H54 (cell line): ENCODE data around the gene NPL.
A peak's percentile ranks its signal among the peaks of the same experiment; 100 is the strongest.

Source experiments
- DNase-seq: peaks from one replicate; pipeline ENCODE4 v3.0.0; 2011; ENCODE audit warnings: low spot score, mixed read lengths; ENCODE audit not compliant: insufficient read length
- FAIRE-seq: peaks from 3 replicates; lab custom pipeline; 2011; peaks lifted over from hg19 to GRCh38; lab: Jason Lieb, UNC
- POLR2A ChIP-seq: IDR thresholded peaks from 2 replicates; pipeline ENCODE4 v1.6.1; 2011; ENCODE audit warnings: low read depth, mild to moderate bottlenecking, low read length

The NPL gene, protein sequence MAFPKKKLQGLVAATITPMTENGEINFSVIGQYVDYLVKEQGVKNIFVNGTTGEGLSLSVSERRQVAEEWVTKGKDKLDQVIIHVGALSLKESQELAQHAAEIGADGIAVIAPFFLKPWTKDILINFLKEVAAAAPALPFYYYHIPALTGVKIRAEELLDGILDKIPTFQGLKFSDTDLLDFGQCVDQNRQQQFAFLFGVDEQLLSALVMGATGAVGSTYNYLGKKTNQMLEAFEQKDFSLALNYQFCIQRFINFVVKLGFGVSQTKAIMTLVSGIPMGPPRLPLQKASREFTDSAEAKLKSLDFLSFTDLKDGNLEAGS

DNA sequence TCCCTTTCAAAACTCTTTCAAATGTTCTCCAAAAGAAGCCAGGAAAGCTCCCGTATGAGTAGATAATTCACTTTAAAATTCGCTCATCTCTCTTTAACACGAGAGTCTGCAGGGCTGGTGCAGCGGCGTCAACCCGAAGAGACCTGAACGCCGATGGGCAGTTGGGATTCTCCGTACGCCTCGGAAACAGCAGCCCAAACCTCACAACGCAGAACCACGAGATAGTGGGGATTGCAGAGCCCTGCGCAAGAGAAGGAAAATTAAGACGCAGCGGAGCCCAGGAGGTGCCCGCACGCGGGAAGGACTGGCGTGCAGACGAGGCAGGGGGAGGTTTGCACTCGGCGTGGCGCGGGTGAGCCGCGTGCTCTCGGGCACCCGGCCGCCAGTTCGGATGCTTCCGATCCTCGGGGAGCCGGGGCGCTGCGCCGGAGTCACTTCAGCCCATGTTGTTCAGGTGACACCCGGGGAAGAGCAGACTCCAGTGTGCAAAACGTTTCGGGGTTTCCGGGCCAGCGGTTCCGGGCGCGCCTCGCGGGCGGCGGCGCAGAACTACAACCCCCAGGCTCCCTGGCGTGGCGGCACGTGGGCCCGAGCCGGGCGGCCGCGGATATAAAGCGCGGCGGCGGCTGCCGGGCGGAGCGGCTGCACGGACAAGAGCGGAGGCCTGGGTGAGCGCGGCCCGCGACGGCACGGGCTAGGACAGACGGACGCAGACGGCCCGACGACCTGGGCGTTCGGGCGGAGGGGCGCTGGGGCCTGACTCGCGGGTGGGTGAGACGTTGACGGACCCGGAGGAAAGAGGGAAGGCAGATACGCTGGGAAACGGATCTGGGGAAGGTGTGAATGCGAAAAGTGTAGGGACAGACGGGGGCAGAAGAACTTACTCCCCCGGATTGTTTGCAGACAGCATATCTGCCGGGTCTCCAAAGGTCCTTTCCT lies at the start of gene NPL:
TSS of gene NPL (plus strand) at position 636 of the 939 bp plus-strand sequence. CDS start 4,599 bp downstream, outside the sequence.
- peak; percentile 61 for TF ChIP-seq POLR2A
- FAIRE-seq, result no peak
- peak; percentile 15 for DNase-seq

DNA sequence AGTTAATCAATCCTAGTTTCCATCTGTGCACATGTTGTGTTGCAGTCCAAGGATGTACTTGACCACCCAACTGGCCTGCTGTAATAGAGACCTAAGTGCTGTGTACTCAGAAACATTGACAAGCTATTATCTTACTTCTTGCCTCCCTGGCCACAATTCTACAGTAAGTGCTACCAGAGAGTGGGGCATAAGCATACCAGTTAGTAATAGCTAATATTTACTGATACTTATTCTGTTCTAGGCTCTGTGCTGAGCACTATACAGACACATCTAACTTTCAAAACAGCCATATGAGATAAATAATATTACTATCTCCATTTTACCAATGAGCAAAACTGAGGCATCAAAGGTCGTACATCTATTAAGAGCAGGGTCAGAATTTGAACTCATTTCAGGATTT lies 49.5 kb upstream of the NPL start:
- no peak for FAIRE-seq
- no peak for DNase-seq
- no peak for TF ChIP-seq POLR2A

DNA sequence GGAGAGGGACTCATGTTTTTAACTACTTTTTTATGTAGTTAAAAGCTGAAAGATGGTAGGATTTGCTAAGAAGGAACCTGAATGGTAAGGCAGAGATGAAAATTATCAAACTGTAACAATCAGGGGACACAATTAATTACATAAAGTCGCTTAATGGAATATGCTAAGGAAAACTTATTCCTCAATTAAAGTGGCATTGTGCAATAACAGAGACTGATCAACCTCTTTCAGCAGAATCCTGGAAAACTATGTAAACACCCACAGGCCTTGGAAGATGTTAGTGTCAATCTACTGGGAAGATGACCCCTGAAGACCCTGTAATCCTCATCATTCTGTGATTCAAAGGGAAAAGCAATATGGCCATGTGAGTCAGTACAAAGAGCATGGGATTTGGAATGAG lies 46.8 kb upstream of the NPL start:
- no peak for FAIRE-seq
- no peak for DNase-seq
- no peak for TF ChIP-seq POLR2A

DNA sequence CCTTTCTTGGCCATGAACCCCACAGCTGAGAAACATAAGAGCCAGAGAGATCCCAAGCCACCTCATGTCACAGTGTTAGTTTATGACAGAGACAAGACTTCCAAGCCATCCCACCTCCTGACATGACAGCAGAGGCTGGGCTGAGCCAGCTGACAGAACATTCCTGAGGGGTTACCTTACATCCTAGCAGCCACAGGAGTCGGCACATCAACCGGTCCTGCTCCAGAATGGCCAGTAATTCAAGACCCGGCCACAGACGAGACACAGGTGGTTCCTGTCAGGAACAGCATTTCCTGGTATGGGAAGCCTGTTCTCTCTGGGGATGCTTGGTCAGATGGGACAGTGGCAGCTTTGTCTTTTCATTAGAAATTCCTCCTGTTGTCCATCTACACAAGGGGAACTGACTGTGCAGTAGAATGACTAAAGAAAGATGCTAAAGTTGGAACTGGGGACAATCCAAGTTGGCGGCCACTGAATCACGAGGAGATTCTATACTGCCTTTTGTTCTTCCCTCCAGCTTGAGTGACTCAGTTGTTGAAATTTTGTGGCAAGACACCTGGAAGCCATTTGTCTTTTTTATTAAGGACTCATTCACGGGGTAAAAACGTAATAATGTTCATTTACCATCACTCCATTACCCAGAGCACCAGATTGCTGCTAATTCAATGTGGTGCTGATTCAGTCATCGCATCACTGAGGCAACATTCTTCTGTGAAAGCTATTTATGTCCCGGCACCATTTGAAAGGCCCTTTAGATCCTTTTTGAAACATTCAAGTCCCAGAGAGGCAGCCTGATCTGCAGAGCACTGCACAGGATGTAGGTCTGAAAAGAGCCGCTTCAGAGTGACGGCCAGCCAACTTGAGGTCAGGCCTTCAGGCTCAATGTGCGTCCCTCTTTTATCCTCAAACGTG lies 37.2 kb upstream of the NPL start:
- no peak for FAIRE-seq
- no peak for TF ChIP-seq POLR2A
- DNase-seq, result peak; percentile 16

DNA sequence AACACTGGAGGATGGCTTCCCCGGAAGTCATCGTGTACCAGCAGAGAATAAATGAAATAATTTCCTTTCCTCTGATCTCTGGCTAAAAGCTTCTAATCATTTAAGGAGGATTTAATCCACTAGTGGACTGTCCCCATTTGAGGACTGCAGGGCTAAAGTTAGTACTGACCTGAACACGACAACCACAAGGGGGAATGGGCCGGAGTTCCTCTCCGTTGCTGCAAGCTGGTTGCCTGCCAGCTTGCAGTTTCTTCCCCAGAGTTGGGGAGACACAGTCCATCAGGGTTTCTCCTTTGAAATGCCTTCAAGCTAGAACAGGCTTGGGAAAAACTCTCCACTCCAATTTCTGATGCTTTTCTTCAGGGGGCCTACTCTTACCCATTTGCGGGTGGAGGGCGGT lies 35.5 kb upstream of the NPL start:
- FAIRE-seq (no peak), DNase-seq (no peak)
- TF ChIP-seq POLR2A, result no peak

DNA sequence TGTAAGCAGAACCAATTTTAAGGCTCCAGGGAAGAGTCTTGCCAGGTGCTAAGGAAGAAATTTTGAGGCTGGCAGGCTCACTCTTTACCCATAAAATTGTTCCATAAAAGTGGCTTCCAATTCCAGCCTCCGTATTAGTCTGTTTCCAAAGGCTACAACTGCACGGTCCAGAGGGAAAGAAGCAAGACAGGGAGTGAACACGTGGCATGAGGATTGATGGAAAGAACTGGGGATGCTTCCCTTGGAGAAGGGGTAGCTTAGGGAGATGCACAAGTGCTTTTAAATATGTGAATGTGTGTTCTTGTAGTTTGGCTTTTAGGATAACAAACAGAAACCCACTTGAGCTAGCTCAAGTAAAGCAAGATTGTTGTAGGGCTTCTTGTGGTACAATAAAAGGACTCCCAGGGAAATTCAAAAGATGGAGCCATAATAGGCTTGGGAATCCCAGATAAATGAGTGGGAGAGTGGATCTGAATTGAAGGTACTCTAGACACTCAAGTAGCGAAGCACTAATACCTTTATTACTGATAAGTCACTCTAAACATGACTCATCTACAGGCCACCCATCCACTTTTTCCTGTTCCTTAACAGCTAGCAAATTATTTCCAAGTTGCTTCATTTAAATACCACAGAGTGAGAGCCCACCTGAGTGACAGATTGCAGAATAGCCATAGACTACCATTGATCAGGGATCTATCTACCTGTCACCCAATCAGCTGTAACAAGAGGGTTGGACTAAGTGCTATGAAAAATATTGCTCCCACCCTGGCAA lies 34.8 kb upstream of the NPL start:
- DNase-seq (no peak), FAIRE-seq (no peak)
- TF ChIP-seq POLR2A, result no peak

DNA sequence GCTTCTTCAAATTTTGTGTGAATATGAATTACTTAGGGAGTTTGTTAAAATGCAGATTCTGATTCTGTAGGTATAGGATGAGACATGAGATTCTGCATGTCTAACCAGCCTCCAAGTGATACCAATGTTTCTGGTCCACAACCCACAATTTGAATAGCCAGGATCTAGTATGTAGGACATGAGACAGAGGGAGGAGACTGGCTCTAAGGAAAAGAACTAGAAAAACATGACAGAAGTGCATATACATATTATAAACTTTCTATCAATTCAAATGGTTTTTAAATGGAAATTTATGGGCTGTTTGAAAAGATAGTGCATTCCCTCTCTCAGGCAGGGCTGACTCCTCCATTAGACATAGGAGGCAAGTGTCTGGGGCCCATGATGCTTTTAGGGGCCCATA lies 33.9 kb upstream of the NPL start:
- FAIRE-seq (no peak), DNase-seq (no peak)
- no peak for TF ChIP-seq POLR2A

DNA sequence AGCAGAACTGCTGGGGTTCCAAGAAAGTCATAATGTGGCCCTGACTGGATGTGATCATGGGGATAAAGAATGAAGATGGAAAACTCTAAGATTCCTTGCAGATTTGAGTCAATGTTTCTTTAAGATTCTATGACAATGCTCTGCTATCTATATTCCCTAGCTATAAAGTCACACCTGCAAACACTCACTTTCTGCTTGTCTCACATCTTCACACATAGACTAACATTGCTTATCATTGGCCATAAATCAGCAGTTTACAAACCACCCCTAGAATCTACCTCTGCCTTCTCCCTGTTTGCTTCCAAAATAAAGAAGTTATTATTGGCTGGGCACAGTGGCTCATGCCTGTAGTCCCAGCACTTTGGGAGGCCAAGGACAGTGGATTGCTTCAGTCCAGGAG lies 33.1 kb upstream of the NPL start:
- no peak for DNase-seq
- FAIRE-seq, result no peak
- TF ChIP-seq POLR2A, result no peak

DNA sequence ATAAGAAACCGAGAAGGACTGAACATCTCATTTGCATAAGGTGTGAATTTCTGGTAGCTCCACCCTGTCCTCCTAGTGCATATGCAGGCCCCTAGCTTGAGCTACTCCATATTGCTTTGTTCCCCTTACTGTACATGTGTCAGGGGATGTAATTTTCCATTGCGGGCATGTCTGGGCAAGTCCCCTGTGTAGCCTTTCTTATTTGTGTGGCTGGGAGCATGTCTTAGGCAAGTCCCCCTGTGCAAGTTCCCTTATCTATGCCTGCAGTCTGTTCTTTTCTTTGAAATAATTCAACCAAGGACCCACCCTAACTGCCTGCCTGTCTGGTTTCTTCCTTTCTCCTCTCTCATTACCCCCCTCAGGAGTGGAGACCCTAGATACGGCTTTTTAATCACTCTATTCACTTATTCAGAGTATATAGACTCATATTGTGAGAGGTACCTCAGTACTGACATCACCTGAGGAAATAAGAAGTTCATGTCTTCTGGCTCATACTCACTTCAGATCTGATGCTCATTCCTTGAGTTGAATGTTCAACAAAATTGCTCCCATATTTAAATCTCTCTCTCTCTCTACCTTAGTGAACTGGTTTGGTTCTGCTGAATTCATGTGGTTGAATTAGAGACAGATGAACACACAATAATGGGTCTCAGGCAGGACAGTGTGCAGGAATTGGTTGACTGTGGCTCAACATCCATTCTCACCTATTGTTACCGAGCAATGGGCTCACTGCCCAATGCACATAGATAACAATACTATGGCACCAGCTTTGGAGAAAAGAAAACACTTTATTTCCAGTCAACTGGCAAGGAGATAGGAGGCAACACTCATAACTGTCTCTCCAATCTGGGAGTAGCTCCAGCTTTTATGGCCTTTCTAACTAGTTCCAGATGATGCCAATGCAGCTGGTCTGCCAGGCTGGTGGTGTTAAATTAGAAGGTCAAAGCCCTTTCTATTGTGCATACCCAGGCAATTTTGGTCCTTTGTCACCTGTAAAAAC lies 27.9 kb upstream of the NPL start:
- TF ChIP-seq POLR2A, result no peak
- FAIRE-seq, result no peak
- DNase-seq, result no peak

DNA sequence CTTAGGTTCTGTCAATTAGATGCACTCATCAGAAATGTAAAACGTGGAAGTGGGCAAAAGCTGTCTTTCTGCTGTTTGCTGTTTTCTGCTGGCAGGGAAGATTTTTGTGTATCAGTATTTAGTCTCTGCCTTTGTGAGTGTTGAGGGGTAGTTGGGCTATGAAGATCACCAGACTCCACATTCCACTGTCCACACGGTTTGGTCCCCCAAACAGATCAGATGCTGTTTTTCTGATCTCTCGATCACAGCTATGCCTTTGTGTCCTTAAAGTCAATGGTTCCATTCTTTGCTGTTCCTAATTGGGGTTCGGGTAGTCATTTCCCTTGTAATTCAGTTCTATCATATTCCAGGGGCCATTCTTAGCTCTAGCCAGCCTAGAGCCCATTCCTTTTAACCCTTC lies 27.0 kb upstream of the NPL start:
- DNase-seq (no peak), FAIRE-seq (no peak)
- TF ChIP-seq POLR2A, result no peak

DNA sequence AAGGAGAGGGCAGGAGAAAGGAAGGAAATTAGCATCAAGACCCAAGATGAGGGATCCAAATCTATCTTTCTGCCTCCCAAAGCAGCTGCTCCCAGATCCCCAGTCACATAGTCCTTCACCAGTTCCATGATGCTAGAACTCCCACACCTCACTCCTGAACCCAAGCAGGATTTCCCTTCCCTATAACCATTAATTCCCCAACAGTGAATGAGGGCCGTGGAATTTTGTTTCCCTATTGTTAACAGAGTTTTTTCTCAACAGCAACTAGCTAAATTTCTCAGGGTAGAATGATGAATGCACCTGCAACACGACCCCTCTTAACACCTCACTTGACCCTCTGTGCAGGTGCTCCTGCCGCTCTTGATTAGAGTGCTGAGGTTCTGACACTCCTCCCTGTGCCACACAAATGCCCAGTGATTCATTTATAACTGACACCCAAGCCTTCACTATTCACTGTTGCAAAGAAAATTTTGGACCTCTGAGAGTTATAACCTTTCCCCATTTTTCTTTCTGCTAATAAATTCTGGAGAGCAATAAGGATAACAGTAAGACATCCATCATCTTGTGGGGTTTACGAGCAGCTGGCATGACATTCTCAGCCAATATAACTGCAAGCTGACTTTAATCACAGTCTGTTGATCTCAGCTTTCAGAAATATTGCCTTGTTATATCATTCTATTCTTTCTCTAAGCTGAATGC lies 25.4 kb upstream of the NPL start:
- no peak for FAIRE-seq

More for the DNA sequence above, 25.4 kb upstream of the NPL start:
- DNase-seq, result no peak
- TF ChIP-seq POLR2A, result no peak
